Lung (tissue), 12 donors: ENCODE results near the gene LSP1. TPM values are rescaled to one million over a fixed set of nuclear protein-coding genes. Genes with fewer than 3 reads are reported as not detected.

ENCODE experiments used
- ATAC-seq: fragments of 200-7000 bp; cut with Tn5 transposase; one replicate; pipeline ENCODE4 v1.9.1; 2020; ENCODE audit warnings: moderate number of reproducible peaks; ENCODE audit not compliant: insufficient read depth, low FRiP score
- DNase-seq, 3 donors: peaks; one replicate each; pipeline ENCODE4 v3.0.0-alpha.2; 2013 to 2017
- H3K27ac ChIP-seq, 2 donors: one replicate each; pipeline ENCODE4 v1.5.1; 2013; ENCODE audit warnings: mild to moderate bottlenecking in 2 of 2, moderate library complexity in 2 of 2, control low read depth in 1 of 2, inconsistent platforms in 1 of 2, low read depth in 1 of 2, low read length in 1 of 2
- H3K27me3 ChIP-seq, 3 donors: one replicate each; pipeline ENCODE4 v1.5.1; 2013; ENCODE audit warnings: low read length in 2 of 3; ENCODE audit not compliant: control insufficient read depth in 3 of 3, insufficient read depth in 3 of 3
- H3K36me3 ChIP-seq, 4 donors: one replicate each; pipeline ENCODE4 v1.5.1; 2013; ENCODE audit warnings: low read length in 4 of 4, mild to moderate bottlenecking in 1 of 4, moderate library complexity in 1 of 4; ENCODE audit not compliant: control insufficient read depth in 4 of 4, insufficient read depth in 4 of 4
- H3K4me1 ChIP-seq, 5 donors: one replicate each; pipeline ENCODE4 v1.5.1; 2013; ENCODE audit warnings: low read length in 5 of 5, mild to moderate bottlenecking in 2 of 5, moderate library complexity in 1 of 5; ENCODE audit not compliant: control insufficient read depth in 5 of 5, insufficient read depth in 5 of 5
- H3K4me3 ChIP-seq: one replicate; pipeline ENCODE4 v1.5.1; 2013; ENCODE audit warnings: mild to moderate bottlenecking, control low read depth, moderate library complexity
- H3K9ac ChIP-seq, 2 donors: one replicate each; pipeline ENCODE4 v1.5.1; 2013; ENCODE audit warnings: low read length in 2 of 2, control low read depth in 1 of 2; ENCODE audit not compliant: insufficient read depth in 1 of 2
- H3K9me3 ChIP-seq, 4 donors: one replicate each; pipeline ENCODE4 v1.5.1; 2013; ENCODE audit warnings: low read length in 3 of 4, mild to moderate bottlenecking in 1 of 4, moderate library complexity in 1 of 4; ENCODE audit not compliant: control insufficient read depth in 4 of 4, insufficient read depth in 3 of 4
- CTCF ChIP-seq: IDR thresholded peaks from 2 replicates; pipeline ENCODE4 v1.5.1; 2012; ENCODE audit warnings: mild to moderate bottlenecking; ENCODE audit errors: control extremely low read depth, extremely low read depth
- WGBS, 2 donors: extraction: QIAGEN DNeasy Blood & Tissue Kit; methylation state at CpG; one replicate each; pipeline ENCODE4 v1.1.7; 2013; 5-methylcytosine and 5-hydroxymethylcytosine counted together
- polyA plus RNA-seq, 2 donors: library from polyadenylated mRNA; stranded (reverse); fragments of 200-250 nt; gene quantifications; one replicate each; pipeline ENCODE4 v1.2.1, GENCODE V29; 2013
- total RNA-seq, 2 donors: library from RNA; depleted of rRNA in 1 of 2; stranded (reverse); fragments of >200 nt in 1 of 2; gene quantifications; one replicate each; pipeline ENCODE4 v1.2.1, GENCODE V29; 2014 to 2021
- donor health status: control.
- donor health status: control.
- donor health status: Bipolar disorder and iron deficiency.
- donor health status: healthy.
- donor health status: DM: yes; HTN: yes; CAD: no.

The LSP1 gene
- total and polyA plus RNA-seq, 4 donors: 44.9 to 121 (median 83.9) TPM

- Histone ChIP-seq H3K27me3 (no peaks in the 10 kb centered on the region), H3K4me1 (peaks cover 0 to 60% (median 7%) of the 10 kb centered on the region in 5 donors), H3K4me3 (no peak overlapping the region), H3K27ac (no peak overlapping the region), H3K36me3 (no peaks in the 10 kb centered on the region), H3K9me3 (no peaks in the 10 kb centered on the region), H3K9ac (no peak overlapping the region)
- WGBS, 2 donors: 48 to 55% methylated on average over 6 of the region's 6 CpGs
- DNase-seq (no peak), ATAC-seq (no peak)
- no peak for TF ChIP-seq CTCF
Measured at GRCh38 chr11:1830004-1830321, 22.9 kb upstream of the LSP1 start.

- TF ChIP-seq CTCF: no peak
- H3K4me1 ChIP-seq: peaks cover 0 to 60% (median 7%) of the 10 kb centered on the region in 5 donors
- H3K27me3 ChIP-seq: no peaks in the 10 kb centered on the region
- H3K36me3 ChIP-seq: no peaks in the 10 kb centered on the region
- peak overlapping the region in 1 of 2 donors; percentile 66 for H3K27ac ChIP-seq
- H3K9me3 ChIP-seq: no peaks in the 10 kb centered on the region
- DNase-seq (peak; percentile 47 to 75 (median 75)), ATAC-seq (no peak)
- H3K9ac ChIP-seq: peak overlapping the region in 1 of 2 donors; percentile 46
- H3K4me3 ChIP-seq: no peak overlapping the region
- 52 to 59% methylated on average over 33 of the region's 33 CpGs for WGBS, 2 donors
Measured at GRCh38 chr11:1830322-1831223, 22.3 kb upstream of the LSP1 start.

- Histone ChIP-seq H3K4me3 (no peak overlapping the region), H3K9ac (no peak overlapping the region), H3K36me3 (no peaks in the 10 kb centered on the region), H3K27me3 (no peaks in the 10 kb centered on the region), H3K4me1 (peaks cover 0 to 50% (median 6%) of the 10 kb centered on the region in 5 donors), H3K9me3 (no peaks in the 10 kb centered on the region), H3K27ac (peak overlapping the region in 1 of 2 donors; percentile 66)
- no peak for TF ChIP-seq CTCF
- 73 to 77% methylated on average over 26 of the region's 26 CpGs for WGBS, 2 donors
- DNase-seq (no peak), ATAC-seq (no peak)
Measured at GRCh38 chr11:1831338-1832210, 21.3 kb upstream of the LSP1 start.
